ENCODE measurements around the gene PRR23E. TPM values are rescaled to one million over a fixed set of nuclear protein-coding genes. Genes with fewer than 3 reads are reported as not detected.

The PRR23E gene
- total RNA-seq, 1 donor from 2014 or later: not detected

Other genes with a start within 250 kb of the PRR23E start
- 35.9 TPM for gene PLXNA1, start 210.0 kb upstream of the PRR23E start, total RNA-seq
- not detected for gene PRR20G, start 94.9 kb downstream of the PRR23E start, total RNA-seq

All from sciatic nerve (tissue), 1 donor.